Stimulated activated CD8-positive, alpha-beta memory T cell treated with anti-CD3 and anti-CD28 coated beads, Interleukin-12 subunit alpha, Interleukin-12 subunit beta, amount 100 ng/mL, for 4 hours (primary cell): Measurements from ENCODE around the gene MAPK13.

Experiments used
- DNase-seq: peaks from one replicate; pipeline ENCODE4 v3.0.0-alpha.2; 2020; ENCODE audit warnings: low read depth

MAPK13 gene

DNA sequence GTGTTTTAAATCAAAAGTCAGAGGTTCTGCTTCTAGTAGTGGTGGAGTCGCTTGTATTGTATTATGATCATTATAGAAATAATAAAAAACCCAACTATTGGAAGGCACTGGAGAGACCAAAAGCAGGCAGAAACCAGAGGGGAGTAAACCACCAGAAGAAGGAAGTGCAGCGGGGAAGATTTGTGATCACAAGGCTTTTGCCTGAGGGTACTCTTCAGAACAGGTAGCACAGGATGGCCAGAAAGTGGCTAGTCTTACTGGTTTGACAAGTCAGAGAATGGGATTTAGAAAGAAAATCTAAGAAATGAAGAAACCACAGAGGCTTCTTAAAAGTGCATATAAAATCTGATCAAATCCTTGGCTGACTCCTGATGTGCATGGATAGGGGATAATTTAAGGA, 24.0 kb downstream of the MAPK13 start:
- DNase-seq: no peak

DNA sequence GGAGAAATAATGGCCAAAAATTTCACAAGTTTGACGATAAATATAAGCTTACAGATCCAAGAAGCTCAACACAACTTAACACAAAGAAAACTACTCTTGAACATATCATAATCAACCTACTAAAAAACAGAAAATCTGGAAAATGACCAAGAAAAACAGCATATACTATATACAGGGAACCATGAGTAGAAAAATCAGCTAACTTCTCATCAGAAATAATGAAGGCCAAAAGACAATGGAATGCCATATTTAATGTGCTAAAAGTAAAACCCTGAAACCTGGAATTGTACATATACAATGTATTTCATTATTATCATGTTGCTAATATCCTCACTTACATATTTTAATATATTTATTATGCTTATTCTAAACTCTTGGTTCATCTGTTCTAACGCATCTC, 25.3 kb downstream of the MAPK13 start:
- no peak for DNase-seq

DNA sequence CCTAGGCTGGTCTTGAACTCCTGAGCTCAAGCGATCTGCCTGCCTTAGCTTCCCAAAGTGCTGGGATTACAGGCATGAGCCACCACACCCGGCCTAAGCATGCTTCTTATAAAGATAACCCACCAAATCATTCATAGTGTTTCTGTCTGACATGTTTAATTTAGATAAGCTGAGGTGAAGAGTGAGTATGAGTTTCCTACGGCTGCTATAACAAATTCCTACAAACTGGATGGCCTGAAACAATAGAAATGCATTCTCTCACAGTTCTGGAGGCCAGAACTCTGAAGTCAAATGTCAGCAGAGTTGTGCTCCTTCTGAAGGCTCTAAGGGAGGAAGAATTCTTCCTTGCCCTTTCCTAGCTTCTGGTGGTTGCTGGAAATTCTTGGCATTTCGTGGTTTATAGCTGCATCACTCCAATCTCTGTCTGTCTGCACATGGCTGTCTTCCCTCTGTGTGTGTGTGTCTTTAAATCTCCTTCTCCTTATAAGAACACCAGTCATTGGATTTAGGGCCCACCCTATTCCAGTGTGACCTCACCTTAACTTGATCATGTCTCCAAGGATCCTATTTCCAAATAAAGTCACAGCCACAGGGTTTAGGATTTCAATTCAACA, 29.9 kb downstream of the MAPK13 start:
- DNase-seq: no peak

DNA sequence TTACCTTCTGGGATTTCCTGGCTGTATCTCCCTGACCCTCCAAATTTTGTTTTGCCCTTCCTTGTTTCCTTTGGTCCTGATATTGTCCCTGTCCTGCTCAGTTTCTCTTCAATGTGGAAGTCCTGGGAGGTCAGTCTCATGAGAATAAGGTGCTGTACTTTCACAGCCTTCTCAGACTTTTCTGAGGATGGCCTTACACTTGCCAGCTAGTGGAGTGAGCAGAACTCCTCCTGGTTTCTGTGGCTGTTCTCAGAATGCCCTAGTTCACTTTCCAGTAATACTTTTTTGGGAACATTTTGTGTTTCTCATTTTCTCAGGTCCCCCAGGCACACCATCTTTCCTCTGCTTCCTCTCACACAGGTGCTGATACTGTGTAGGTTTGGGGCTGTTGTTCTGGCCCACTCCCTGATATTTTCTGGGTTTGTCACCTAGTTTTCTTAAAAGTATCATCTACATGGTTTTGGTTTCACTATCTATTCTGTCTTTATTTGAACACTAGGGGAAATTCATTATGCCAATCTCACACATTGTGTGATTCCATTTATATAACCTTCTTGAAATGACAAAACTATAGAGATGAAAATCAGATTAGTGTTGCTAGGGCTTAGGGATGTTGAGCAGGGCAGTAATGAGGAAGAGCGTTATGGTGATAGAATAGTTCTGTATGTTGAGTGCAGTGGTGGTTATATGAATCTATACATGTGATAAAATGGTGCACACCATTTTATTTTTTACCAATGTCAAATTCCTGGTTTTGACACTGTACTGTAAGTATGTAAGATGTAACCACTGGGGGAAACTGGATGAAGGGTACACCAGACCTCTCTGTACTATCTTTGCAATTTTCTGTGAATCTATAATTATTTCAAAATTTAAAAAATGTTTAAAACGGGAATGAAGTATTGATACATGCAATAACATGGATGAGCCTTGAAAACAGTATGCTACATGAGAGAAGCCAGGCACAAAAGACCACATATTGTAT, 39.0 kb downstream of the MAPK13 start:
- no peak for DNase-seq

DNA sequence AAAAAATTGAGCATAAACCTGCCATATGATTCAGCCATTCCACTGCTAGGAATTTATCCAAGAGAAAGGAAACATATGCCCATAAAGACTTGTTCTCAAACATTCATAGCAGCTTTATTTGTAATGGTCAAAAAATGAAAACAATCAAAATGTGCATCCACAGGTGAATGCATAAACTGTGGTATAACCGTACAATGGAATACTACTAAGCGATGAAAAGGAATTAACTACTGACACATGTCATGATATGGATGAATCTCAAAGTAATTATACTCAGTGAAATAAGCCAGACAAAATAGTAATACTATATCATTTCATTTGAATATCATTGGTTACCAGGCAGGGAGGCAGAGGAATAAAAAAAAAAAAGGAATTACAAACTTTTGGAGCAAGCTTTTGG, 40.4 kb downstream of the MAPK13 start:
- DNase-seq: no peak

DNA sequence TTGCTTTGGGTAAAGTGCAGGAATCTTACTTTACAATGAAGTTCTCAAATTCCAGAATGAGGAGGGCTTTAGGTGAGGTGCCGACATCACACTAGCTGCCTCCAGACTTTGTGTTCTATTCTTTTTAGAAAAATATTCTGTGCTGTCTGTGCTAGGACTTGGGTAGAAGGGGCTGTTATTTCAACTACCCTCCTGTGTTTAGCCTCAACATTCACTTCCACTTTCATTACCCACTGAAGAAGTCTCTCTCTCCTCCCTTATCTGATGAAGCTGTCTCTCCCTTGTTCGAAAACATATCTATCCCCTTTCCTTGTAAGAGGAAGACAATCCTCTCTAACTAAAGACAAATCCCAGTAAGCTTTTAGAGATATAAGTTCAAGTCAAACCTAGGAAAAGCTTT, 41.3 kb downstream of the MAPK13 start:
- DNase-seq: no peak

DNA sequence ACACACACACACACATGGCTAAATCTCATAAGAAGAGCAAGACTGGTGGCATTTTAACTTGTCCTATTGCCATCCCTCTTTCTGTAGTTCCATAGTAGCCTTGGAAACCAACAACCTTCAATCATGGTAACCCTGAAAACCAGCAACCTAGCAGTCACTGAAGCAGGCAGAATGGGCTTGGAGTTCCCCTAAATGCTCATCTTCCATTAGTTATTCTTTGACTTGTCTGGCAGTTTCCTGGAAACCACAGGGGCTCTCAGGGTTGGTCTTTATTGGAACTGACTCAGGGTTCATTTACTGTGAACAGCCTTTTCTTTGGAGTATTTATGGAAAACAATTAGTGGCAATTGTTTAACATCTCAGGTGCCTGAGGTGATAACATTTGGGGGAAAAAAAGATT, 46.9 kb downstream of the MAPK13 start:
- no peak for DNase-seq

DNA sequence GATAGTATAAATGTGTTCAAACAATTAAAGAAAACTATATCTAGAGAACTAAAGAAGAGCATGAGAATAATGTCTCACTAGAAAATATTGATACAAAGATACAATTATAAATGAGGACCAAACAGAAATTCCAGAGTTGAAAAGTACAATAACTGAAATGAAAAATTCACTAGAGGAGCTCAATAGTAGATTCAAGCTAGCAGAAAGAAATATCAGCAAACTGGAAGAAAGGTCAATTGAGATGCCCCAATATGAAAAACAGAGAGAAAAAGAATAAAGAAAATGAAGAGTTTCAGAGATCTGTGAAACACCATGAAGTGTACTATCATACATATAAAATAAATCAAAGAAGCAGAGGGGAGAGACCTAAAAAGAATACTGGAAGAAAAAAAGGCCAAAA, 48.2 kb downstream of the MAPK13 start:
- DNase-seq: no peak

DNA sequence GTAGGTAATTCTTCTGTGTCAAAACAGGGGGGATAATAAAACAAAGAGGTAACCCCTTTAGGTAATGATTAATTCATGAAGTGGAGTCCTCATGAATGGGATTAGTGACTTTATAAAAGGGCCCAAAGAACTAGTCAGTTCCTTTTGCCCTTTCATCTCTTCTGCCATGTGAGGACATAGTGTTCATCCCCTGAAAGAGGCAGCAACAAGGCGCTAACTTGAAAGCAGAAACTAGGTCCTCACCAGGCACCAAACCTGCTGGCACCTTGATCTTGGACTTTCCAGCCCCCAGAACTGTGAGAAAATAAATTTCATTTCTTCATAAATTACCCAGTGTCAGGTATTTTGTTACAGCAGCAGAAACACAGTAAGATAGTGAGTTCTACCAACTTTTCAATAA, 49.8 kb downstream of the MAPK13 start:
- no peak for DNase-seq

DNA sequence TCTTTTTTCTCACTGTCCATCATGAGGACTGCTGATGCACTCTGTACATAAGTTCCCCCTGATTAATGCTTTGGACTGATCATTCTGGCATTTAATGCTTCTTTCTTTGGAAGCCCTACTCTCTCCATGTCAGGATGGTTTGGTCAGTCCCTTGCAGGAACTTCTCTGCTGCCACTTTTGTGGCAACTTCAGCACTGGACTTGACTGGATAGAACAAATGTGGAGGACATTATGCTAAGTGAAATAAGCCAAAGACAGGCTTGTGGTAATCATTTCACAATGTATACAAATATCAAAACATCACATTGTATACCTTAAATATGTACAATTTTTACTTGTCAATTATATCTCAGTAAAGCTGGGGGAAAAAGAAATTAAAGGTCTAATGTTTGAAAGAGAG, 54.0 kb downstream of the MAPK13 start:
- no peak for DNase-seq

DNA sequence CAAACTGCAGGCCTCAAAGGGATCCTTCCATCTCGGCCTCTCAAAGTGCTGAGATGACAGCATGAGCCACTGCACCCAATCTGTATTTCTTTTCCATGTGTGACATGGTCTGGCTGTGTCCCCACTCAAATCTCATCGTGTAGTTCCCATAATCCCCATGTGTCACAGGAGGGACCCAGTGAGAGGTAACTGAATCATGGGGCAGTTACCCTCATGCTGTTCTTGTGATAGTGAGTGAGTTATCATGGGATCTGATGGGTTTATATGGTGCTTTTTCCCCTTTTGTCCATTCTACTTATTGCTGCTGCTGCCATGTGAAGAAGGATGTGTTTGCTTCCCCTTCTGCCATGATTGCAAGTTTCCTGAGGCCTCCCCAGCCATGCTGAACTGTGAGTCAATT, 55.9 kb downstream of the MAPK13 start:
- no peak for DNase-seq

DNA sequence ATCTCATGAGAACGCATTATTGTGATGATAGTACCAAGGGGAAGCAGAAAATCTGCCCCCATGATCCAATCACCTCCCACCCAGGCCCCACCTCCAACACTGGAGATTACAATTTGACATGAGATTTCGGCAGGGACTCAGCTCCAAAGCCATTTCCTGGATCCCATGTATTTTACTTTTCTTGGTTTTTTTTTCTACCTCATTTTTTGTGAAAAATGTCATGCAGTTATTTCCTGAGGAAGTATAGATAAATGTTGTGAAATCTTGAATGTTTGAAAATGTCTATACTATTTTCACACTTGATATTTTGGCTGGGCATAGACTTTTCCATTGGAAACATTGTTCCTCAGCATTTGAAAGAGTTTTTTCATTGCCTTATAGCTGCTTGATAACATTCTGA, 57.1 kb downstream of the MAPK13 start:
- DNase-seq: no peak
